SU-DHL-6 (cell line): ENCODE data around the gene FAM184B.
"Not testable (repeated sequence)": the region's sequence is repeated elsewhere in the genome, so short reads cannot be mapped to it uniquely, and the experiment has no call there.

ENCODE experiments used
- H2AFZ ChIP-seq: fragments of 200-600 bp; sonication (generic); 2 replicates; pipeline ENCODE4 v1.6.1; 2014; ENCODE audit warnings: low read depth, mild to moderate bottlenecking, moderate library complexity, mixed read lengths, antibody characterized with exemption, low read length; ENCODE audit not compliant: severe bottlenecking
- H3F3A ChIP-seq: fragments of 200-600 bp; shearing (Covaris generic); 2 replicates; pipeline ENCODE4 v1.6.0; 2016; ENCODE audit warnings: antibody characterized with exemption, mild to moderate bottlenecking; ENCODE audit not compliant: insufficient read depth
- H3K27ac ChIP-seq: fragments of 200-600 bp; sonication (generic); 2 replicates; pipeline ENCODE4 v1.5.1; 2016; ENCODE audit warnings: low read depth, mild to moderate bottlenecking, low read length, moderate library complexity, mixed read lengths
- H3K27me3 ChIP-seq: fragments of 200-600 bp; sonication (generic), shearing (Covaris generic); 2 replicates; pipeline ENCODE4 v1.6.0; 2014; ENCODE audit warnings: mild to moderate bottlenecking, low read length
- H3K36me3 ChIP-seq: fragments of 200-600 bp; sonication (generic); 2 replicates; pipeline ENCODE4 v1.6.1; 2014; ENCODE audit warnings: mild to moderate bottlenecking, low read length, mixed read lengths
- H3K4me2 ChIP-seq: fragments of 300-600, 200-600 bp; shearing (Covaris generic), sonication (generic); 2 replicates; pipeline ENCODE4 v1.6.0; 2014; ENCODE audit warnings: low read length, low read depth, mild to moderate bottlenecking; ENCODE audit not compliant: poor library complexity, severe bottlenecking
- H3K4me3 ChIP-seq: fragments of 200-600 bp; sonication (generic); 2 replicates; pipeline ENCODE4 v1.5.1; 2014; ENCODE audit warnings: antibody characterized with exemption, low read length, mild to moderate bottlenecking, mixed read lengths; ENCODE audit not compliant: insufficient read depth, poor library complexity, severe bottlenecking
- H3K79me2 ChIP-seq: fragments of 200-600 bp; sonication (generic); 2 replicates; pipeline ENCODE4 v1.6.1; 2014; ENCODE audit warnings: mild to moderate bottlenecking, low read length, moderate library complexity; ENCODE audit not compliant: insufficient read depth
- H3K9ac ChIP-seq: fragments of 200-600 bp; sonication (generic); 2 replicates; pipeline ENCODE4 v1.7.0; 2014; ENCODE audit warnings: mild to moderate bottlenecking, low read length
- H3K9me2 ChIP-seq: fragments of 200-600 bp; sonication (generic); replicated peaks from 2 replicates; pipeline ENCODE4 v1.6.1; 2014; ENCODE audit warnings: low read length; ENCODE audit not compliant: insufficient read depth
- H3K9me3 ChIP-seq: fragments of 200-600 bp; sonication (generic); 2 replicates; pipeline ENCODE4 v1.6.1; 2014; ENCODE audit warnings: low read length, mixed read lengths; ENCODE audit not compliant: insufficient read depth
- H4K20me1 ChIP-seq: fragments of 200-600 bp; sonication (generic); 2 replicates; pipeline ENCODE4 v1.6.1; 2014; ENCODE audit warnings: low read depth, mild to moderate bottlenecking, antibody characterized with exemption, low read length, moderate library complexity, mixed read lengths
- CTCF ChIP-seq: fragments of 200-600 bp; sonication (generic); IDR thresholded peaks from one replicate; pipeline ENCODE4 v1.5.1; 2017; ENCODE audit warnings: antibody characterized with exemption, mild to moderate bottlenecking, low read length, moderate library complexity; ENCODE audit not compliant: insufficient read depth, poor library complexity, severe bottlenecking
- EZH2phosphoT487 ChIP-seq: fragments of 200-600 bp; sonication (generic), shearing (Covaris generic); conservative IDR thresholded peaks from 2 replicates; pipeline ENCODE4 v1.6.1; 2018; ENCODE audit warnings: mild to moderate bottlenecking, antibody characterized with exemption, low read length, moderate library complexity, mixed read lengths

FAM184B gene

DNA sequence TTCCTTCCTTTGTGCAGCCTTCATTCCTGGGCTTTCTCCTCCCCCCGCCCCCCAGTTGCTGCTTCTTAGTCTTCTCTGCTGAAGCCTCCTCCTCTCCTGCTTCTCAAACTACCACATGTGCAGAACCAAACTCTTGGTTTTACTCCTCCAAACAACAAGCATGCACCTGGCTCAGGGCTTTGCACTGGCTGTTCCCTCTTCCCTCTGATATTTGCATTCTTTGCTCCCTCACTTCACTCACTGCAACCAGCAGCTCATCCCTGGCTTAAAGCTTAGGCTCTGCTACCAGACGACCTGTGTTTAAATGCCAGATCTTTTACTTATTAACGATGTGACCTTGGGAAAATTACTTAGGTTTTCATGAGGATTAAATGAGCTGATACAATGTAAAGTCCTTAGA is 115.6 kb downstream of the FAM184B start:
- no peaks in the 10 kb centered on the region for H4K20me1 ChIP-seq
- no peak overlapping the region for H3K4me2 ChIP-seq
- H3K27ac ChIP-seq = no peak overlapping the region
- TF ChIP-seq CTCF (no peak), EZH2phosphoT487 (no peak)
- no peaks in the 10 kb centered on the region for H3F3A ChIP-seq
- H3K36me3 ChIP-seq = no peaks in the 10 kb centered on the region
- H3K4me3 ChIP-seq = no peak overlapping the region
- H3K9me2 ChIP-seq = no peaks in the 10 kb centered on the region
- H3K9ac ChIP-seq = no peak overlapping the region
- H3K9me3 ChIP-seq = no peaks in the 10 kb centered on the region
- no peaks in the 10 kb centered on the region for H3K27me3 ChIP-seq
- no peak overlapping the region for H2AFZ ChIP-seq
- H3K79me2 ChIP-seq = no peaks in the 10 kb centered on the region

DNA sequence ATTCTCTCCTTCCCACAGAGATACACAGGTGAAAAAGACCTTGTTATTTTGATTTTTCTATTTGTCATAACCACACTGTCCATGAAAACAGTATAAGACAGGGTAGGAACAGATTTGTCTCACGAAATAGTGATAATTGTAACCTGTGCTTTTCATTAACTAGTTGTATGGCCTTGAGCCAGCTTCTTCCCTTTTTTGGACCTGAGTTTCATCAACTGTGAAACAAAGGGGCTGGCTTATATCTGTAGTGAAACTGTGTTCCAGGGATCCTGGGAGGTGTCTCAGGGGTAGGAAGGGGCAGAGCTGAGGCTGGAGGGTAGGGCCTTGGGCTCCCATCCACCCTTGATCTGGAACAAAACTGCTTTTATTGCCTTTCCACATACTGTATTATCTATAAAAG is 116.1 kb downstream of the FAM184B start:
- H2AFZ ChIP-seq = no peak overlapping the region
- no peaks in the 10 kb centered on the region for H3K79me2 ChIP-seq
- no peaks in the 10 kb centered on the region for H3K27me3 ChIP-seq
- H3K4me3 ChIP-seq = no peak overlapping the region
- H3K4me2 ChIP-seq = no peak overlapping the region
- H3K9ac ChIP-seq = no peak overlapping the region
- TF ChIP-seq EZH2phosphoT487 (no peak), CTCF (no peak)
- no peaks in the 10 kb centered on the region for H3K36me3 ChIP-seq
- H3K9me3 ChIP-seq = no peaks in the 10 kb centered on the region
- H4K20me1 ChIP-seq = no peaks in the 10 kb centered on the region
- H3F3A ChIP-seq = no peaks in the 10 kb centered on the region
- no peak overlapping the region for H3K27ac ChIP-seq
- H3K9me2 ChIP-seq = no peaks in the 10 kb centered on the region

- Histone ChIP-seq H3K9me3 (no peaks in the 10 kb centered on the region), H3K27ac (no peak overlapping the region), H3K9ac (no peak overlapping the region), H3K79me2 (no peaks in the 10 kb centered on the region), H3K4me3 (no peak overlapping the region), H2AFZ (no peak overlapping the region), H3K36me3 (no peaks in the 10 kb centered on the region), H3K27me3 (no peaks in the 10 kb centered on the region), H4K20me1 (no peaks in the 10 kb centered on the region), H3K4me2 (no peak overlapping the region), H3F3A (no peaks in the 10 kb centered on the region), H3K9me2 (no peaks in the 10 kb centered on the region)
- TF ChIP-seq CTCF = no peak
- no peak for TF ChIP-seq EZH2phosphoT487
Measured at GRCh38 chr4:17664755-17665154, 116.7 kb downstream of the FAM184B start.

DNA sequence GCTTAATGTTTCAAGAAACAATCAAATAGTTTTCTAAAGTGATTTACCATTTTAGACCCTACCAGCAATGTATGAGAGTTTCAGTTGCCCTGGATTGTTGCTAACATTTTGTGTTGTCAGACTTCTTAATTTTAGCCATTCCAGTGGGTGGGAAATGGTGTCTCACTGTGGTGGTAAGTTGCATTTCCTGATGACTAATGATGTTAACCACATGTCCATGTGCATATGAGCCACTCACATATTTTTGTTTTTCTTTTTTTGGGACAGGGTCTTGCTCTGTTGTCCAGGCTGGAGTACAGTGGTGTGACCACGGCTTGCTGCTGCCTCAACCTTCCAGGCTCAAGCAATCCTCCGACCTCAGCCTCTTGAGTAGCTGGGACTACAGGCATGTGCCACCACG is 118.7 kb downstream of the FAM184B start:
- TF ChIP-seq CTCF = no peak
- no peak for TF ChIP-seq EZH2phosphoT487
- Histone ChIP-seq H3K9ac (no peak overlapping the region), H3F3A (no peaks in the 10 kb centered on the region), H2AFZ (no peak overlapping the region), H3K27me3 (no peaks in the 10 kb centered on the region), H3K36me3 (no peaks in the 10 kb centered on the region), H3K9me3 (no peaks in the 10 kb centered on the region), H3K79me2 (no peaks in the 10 kb centered on the region), H4K20me1 (no peaks in the 10 kb centered on the region), H3K9me2 (no peaks in the 10 kb centered on the region), H3K4me3 (no peak overlapping the region), H3K27ac (no peak overlapping the region), H3K4me2 (no peak overlapping the region)

- not testable (repeated sequence) for H3K4me3 ChIP-seq, H3K27ac ChIP-seq, H3K9ac ChIP-seq
Measured at GRCh38 chr4:17659196-17659595, 122.2 kb downstream of the FAM184B start.

More at GRCh38 chr4:17659196-17659595, 122.2 kb downstream of the FAM184B start:
- H3K9me2 ChIP-seq, H3K9me3 ChIP-seq, H3F3A ChIP-seq, H3K79me2 ChIP-seq, H4K20me1 ChIP-seq, H3K36me3 ChIP-seq, H2AFZ ChIP-seq, H3K27me3 ChIP-seq, H3K4me2 ChIP-seq: not testable (repeated sequence)
